IMR-90 (cell line): ENCODE measurements around the gene RIPK3. TPM values are rescaled to one million over a fixed set of nuclear protein-coding genes. Genes with fewer than 3 reads are reported as not detected.
A peak's percentile ranks its signal among the peaks of the same experiment; 100 is the strongest.

Experiments
- ATAC-seq: fragments of 200-7000 bp; cut with Tn5 transposase; 2 replicates; pipeline ENCODE4 v1.9.1; 2020; ENCODE audit warnings: low read depth, mild to moderate bottlenecking, moderate library complexity
- BruUV-seq: library from RNA; stranded (reverse); fragments of 400-500 nt; replicated peaks from 2 replicates; lab custom pipeline; 2021; lab: Mats Ljungman, UMichigan
- CTCF ChIA-PET: fragments of 300-600 bp; formaldehyde crosslinking; extraction: SDS; loops from one replicate; lab custom pipeline; 2021; ENCODE audit warnings: antibody characterized with exemption; lab: Yijun Ruan, JAX
- POLR2A ChIA-PET: fragments of 300-600 bp; sonication (Branson Sonifier 250); formaldehyde crosslinking; loops from one replicate; lab custom pipeline; 2022; ENCODE audit warnings: antibody characterized with exemption; ENCODE audit not compliant: unreplicated experiment; lab: Charles Lee
- DNase-seq: peaks from one replicate; pipeline ENCODE4 v3.0.0; 2013
- H2AFZ ChIP-seq: replicated peaks from 2 replicates; pipeline ENCODE3; 2013; ENCODE audit warnings: low read length, mild to moderate bottlenecking; ENCODE audit not compliant: poor library complexity
- H2AK5ac ChIP-seq: 2 replicates; pipeline ENCODE4 v1.6.1; 2013; ENCODE audit warnings: low read depth, low read length, inconsistent platforms
- H2AK9ac ChIP-seq: replicated peaks from 2 replicates; pipeline ENCODE3; 2013; ENCODE audit warnings: mild to moderate bottlenecking, low read depth, low read length, moderate library complexity; ENCODE audit not compliant: poor library complexity
- H2BK120ac ChIP-seq: 2 replicates; pipeline ENCODE4 v1.6.1; 2013; ENCODE audit warnings: low read depth, low read length, inconsistent platforms
- H2BK15ac ChIP-seq: 3 replicates; pipeline ENCODE4 v1.6.1; 2013; ENCODE audit warnings: low read depth, low read length, inconsistent platforms
- H2BK20ac ChIP-seq: 2 replicates; pipeline ENCODE4 v1.6.1; 2013; ENCODE audit warnings: low read depth, mild to moderate bottlenecking, inconsistent platforms, low read length, moderate library complexity
- H2BK5ac ChIP-seq: 2 replicates; pipeline ENCODE4 v1.6.1; 2013; ENCODE audit warnings: mild to moderate bottlenecking, low read depth, low read length, inconsistent platforms; ENCODE audit not compliant: poor library complexity, severe bottlenecking
- H3K14ac ChIP-seq: replicated peaks from 2 replicates; pipeline ENCODE4 v1.6.1; 2013; ENCODE audit warnings: low read depth, low read length, inconsistent platforms
- H3K18ac ChIP-seq: 2 replicates; pipeline ENCODE4 v1.6.1; 2013; ENCODE audit warnings: low read depth, low read length, control low read depth
- H3K23ac ChIP-seq: 2 replicates; pipeline ENCODE4 v1.6.1; 2013; ENCODE audit warnings: low read depth, low read length, inconsistent platforms
- H3K27ac ChIP-seq: 2 replicates; pipeline ENCODE4 v1.5.1; 2013; ENCODE audit warnings: mild to moderate bottlenecking, control low read depth, low read length; ENCODE audit not compliant: insufficient read depth
- H3K27me3 ChIP-seq: 2 replicates; pipeline ENCODE4 v1.6.1; 2013; ENCODE audit warnings: low read length; ENCODE audit not compliant: control insufficient read depth, insufficient read depth
- H3K36me3 ChIP-seq: 2 replicates; pipeline ENCODE4 v1.6.1; 2013; ENCODE audit warnings: low read length, mixed read lengths; ENCODE audit not compliant: control insufficient read depth, insufficient read depth
- H3K4ac ChIP-seq: 2 replicates; pipeline ENCODE4 v1.6.1; 2013; ENCODE audit warnings: low read depth, low read length, inconsistent platforms
- H3K4me1 ChIP-seq: 2 replicates; pipeline ENCODE4 v1.6.1; 2013; ENCODE audit warnings: low read length, mixed read lengths; ENCODE audit not compliant: control insufficient read depth, insufficient read depth
- H3K4me2 ChIP-seq: 2 replicates; pipeline ENCODE4 v1.6.1; 2013; ENCODE audit warnings: low read depth, mild to moderate bottlenecking, control low read depth, low read length, moderate library complexity
- H3K4me3 ChIP-seq: 2 replicates; pipeline ENCODE4 v1.5.1; 2013; ENCODE audit warnings: low read depth, mild to moderate bottlenecking, control low read depth, low read length, moderate library complexity; ENCODE audit not compliant: insufficient read depth
- H3K56ac ChIP-seq: 2 replicates; pipeline ENCODE4 v1.6.1; 2013; ENCODE audit warnings: low read length, inconsistent platforms; ENCODE audit not compliant: insufficient read depth; ENCODE audit errors: extremely low read depth
- H3K79me1 ChIP-seq, 2 experiments: 2 replicates each; pipeline ENCODE4 v1.6.1; 2013; ENCODE audit warnings: low read length in 2 of 2, inconsistent platforms in 1 of 2, low read depth in 1 of 2
- H3K9ac ChIP-seq: 2 replicates; pipeline ENCODE4 v1.6.1; 2013; ENCODE audit warnings: low read depth, low read length, control low read depth
- H3K9me1 ChIP-seq: 2 replicates; pipeline ENCODE4 v1.6.1; 2013; ENCODE audit warnings: low read length, inconsistent platforms; ENCODE audit not compliant: insufficient read depth
- H3K9me3 ChIP-seq: 2 replicates; pipeline ENCODE4 v1.6.1; 2013; ENCODE audit warnings: low read length; ENCODE audit not compliant: control insufficient read depth, insufficient read depth
- H4K20me1 ChIP-seq: 2 replicates; pipeline ENCODE4 v1.6.1; 2013; ENCODE audit warnings: low read length, inconsistent platforms; ENCODE audit not compliant: insufficient read depth
- H4K5ac ChIP-seq: 2 replicates; pipeline ENCODE4 v1.6.1; 2013; ENCODE audit warnings: mild to moderate bottlenecking, low read depth, low read length, control low read depth
- H4K8ac ChIP-seq, 2 experiments: 2 replicates each; pipeline ENCODE4 v1.6.1; 2013; ENCODE audit warnings: low read depth in 2 of 2, low read length in 2 of 2, control low read depth in 1 of 2, inconsistent platforms in 1 of 2
- H4K91ac ChIP-seq: 2 replicates; pipeline ENCODE4 v1.6.1; 2013; ENCODE audit warnings: low read depth, low read length, inconsistent platforms; ENCODE audit not compliant: insufficient read depth
- BHLHE40 ChIP-seq: fragments of 150-350 bp; IDR thresholded peaks from 2 replicates; pipeline ENCODE4 v1.6.1; 2016; ENCODE audit warnings: mild to moderate bottlenecking, low read depth, low read length
- CEBPB ChIP-seq: IDR thresholded peaks from 2 replicates; pipeline ENCODE4 v1.6.1; 2012; ENCODE audit warnings: low read depth, low read length, improper control_type of control experiment
- FOS ChIP-seq: fragments of 150-350 bp; IDR thresholded peaks from 2 replicates; pipeline ENCODE4 v1.6.1; 2016; ENCODE audit warnings: low read depth, low read length
- MAFK ChIP-seq: IDR thresholded peaks from 2 replicates; pipeline ENCODE4 v1.6.1; 2012; ENCODE audit warnings: low read depth, low read length, improper control_type of control experiment
- MAZ ChIP-seq: IDR thresholded peaks from 2 replicates; pipeline ENCODE4 v1.6.1; 2012; ENCODE audit warnings: low read depth, mild to moderate bottlenecking, low read length, improper control_type of control experiment, moderate library complexity, borderline replicate concordance
- MXI1 ChIP-seq: IDR thresholded peaks from 2 replicates; pipeline ENCODE4 v1.6.1; 2012; ENCODE audit warnings: low read depth, mild to moderate bottlenecking, low read length, moderate library complexity, borderline replicate concordance
- NFE2L2 ChIP-seq: fragments of 150-350 bp; IDR thresholded peaks from 2 replicates; pipeline ENCODE4 v1.6.1; 2016; ENCODE audit warnings: low read depth, mild to moderate bottlenecking, low read length
- POLR2A ChIP-seq: IDR thresholded peaks from 2 replicates; pipeline ENCODE4 v1.6.1; 2012; ENCODE audit warnings: mild to moderate bottlenecking, low read depth, low read length
- RAD21 ChIP-seq: IDR thresholded peaks from 2 replicates; pipeline ENCODE4 v1.6.1; 2012; ENCODE audit warnings: low read length, improper control_type of control experiment
- RCOR1 ChIP-seq: IDR thresholded peaks from 2 replicates; pipeline ENCODE4 v1.6.1; 2012; ENCODE audit warnings: mild to moderate bottlenecking, low read length, improper control_type of control experiment; ENCODE audit not compliant: insufficient replicate concordance
- RFX5 ChIP-seq: IDR thresholded peaks from 2 replicates; pipeline ENCODE4 v1.8.0; 2012; ENCODE audit warnings: low read depth, mild to moderate bottlenecking, low read length, moderate library complexity
- SMC3 ChIP-seq: fragments of 150-350 bp; IDR thresholded peaks from 2 replicates; pipeline ENCODE4 v1.6.1; 2016; ENCODE audit warnings: low read depth, mild to moderate bottlenecking, antibody characterized with exemption, low read length, moderate library complexity
- WGBS, 2 experiments: methylation state at CpG; one replicate each; pipeline versions ENCODE4 v1.1.5 to v1.1.7; 2013; ENCODE audit warnings: missing lambda C conversion rate in 2 of 2; ENCODE audit not compliant: insufficient read length in 1 of 2; ENCODE audit errors: extremely low coverage in 2 of 2; 5-methylcytosine and 5-hydroxymethylcytosine counted together
- dilution Hi-C: fragments of 300-500 bp; cut with HindIII; formaldehyde crosslinking; loops from one replicate; pipeline ENCODE4 v1.14.3; 2018; ENCODE audit warnings: low sequenced_read_pairs; ENCODE audit not compliant: unreplicated experiment
- in situ Hi-C: fragments of 300-500 bp; cut with MboI; formaldehyde crosslinking; loops from 3 replicates; pipeline ENCODE4 v1.14.3; 2019; ENCODE audit warnings: low sequenced_read_pairs, inconsistent platforms, mixed read lengths
- intact Hi-C: fragments of 100-400 bp; cut with micrococcal nuclease; formaldehyde crosslinking; loops from 2 replicates; pipeline ENCODE4 v1.10.0; 2022
- polyA plus RNA-seq, 3 experiments: library from polyadenylated mRNA; depleted of rRNA; stranded (reverse); fragments of >200 nt; gene quantifications; 2 replicates each; pipeline ENCODE4 v1.2.3, GENCODE V29; 2012; ENCODE audit warnings: low replicate concordance in 1 of 3
- total RNA-seq: library from RNA; depleted of rRNA; stranded (reverse); fragments of >200 nt; gene quantifications from 2 replicates; pipeline ENCODE4 v1.2.3, GENCODE V29; 2012
- TF ChIP-seq, protein P1 (sequence below): fragments of 150-350 bp; IDR thresholded peaks from 2 replicates; pipeline ENCODE4 v1.6.1; 2016; ENCODE audit warnings: low read depth, mild to moderate bottlenecking, low read length, moderate library complexity, borderline replicate concordance
- TF ChIP-seq, protein P2 (sequence below): fragments of 150-350 bp; IDR thresholded peaks from 2 replicates; pipeline ENCODE4 v1.6.1; 2017; ENCODE audit warnings: mild to moderate bottlenecking, antibody characterized with exemption, low read length, low read depth
- TF ChIP-seq, protein P3 (sequence below): conservative IDR thresholded peaks from 2 replicates; pipeline ENCODE4 v1.5.1; 2012; ENCODE audit warnings: mild to moderate bottlenecking, low read depth, low read length, improper control_type of control experiment

RIPK3 gene
- total and polyA plus RNA-seq, 2 of the 4 experiments (the other 2 are of a cell fraction), result 0.09 TPM; not detected in 1

DNA sequence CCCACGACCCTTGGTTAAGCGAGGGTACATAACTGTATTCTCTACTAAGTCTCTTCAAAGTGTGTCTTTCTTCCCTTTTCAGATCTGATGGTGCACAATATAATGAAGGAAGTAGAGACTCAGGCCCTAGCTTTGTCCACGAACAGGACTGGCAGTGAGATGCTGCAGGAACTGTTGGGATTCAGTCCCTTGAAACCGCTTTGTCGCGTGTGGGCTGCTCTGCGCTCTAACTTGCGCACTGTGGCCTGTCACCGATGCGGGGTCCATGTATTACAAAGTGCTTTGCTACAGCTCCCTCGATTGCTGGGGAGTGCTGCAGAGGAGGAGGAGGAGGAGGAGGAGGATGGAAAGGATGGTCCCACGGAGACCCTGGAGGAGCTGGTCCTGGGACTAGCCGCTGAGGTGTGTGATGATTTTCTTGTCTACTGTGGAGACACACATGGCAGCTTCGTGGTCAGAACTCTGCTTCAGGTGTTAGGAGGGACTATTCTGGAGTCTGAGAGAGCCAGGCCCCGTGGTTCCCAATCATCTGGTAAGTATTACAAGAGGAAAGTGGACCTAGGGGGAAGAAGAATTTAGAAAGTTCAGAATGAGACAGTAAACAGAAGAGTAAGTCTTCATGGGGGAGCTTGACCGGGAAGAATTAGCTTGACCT lies 39.3 kb downstream of the RIPK3 start:
- Histone ChIP-seq H3K4ac (0 out of 2 replicates have a peak overlapping the region, but pooled peaks have one; percentile 40), H2BK5ac (no peak overlapping the region), H3K4me1 (peaks cover 9% of the 10 kb centered on the region), H3K4me3 (peak overlapping the region; percentile 63), H2BK20ac (no peak overlapping the region), H3K9ac (peak overlapping the region; percentile 86), H3K79me1 (peaks cover 24 to 56% of the 10 kb centered on the region in 2 experiments), H3K36me3 (peaks cover 38% of the 10 kb centered on the region), H4K5ac (no peak overlapping the region), H2AFZ (peak overlapping the region; percentile 98), H3K27ac (peak overlapping the region; percentile 36), H3K23ac (peak overlapping the region; percentile 89; the same call in 1 of the 2 replicates), H3K14ac (peak overlapping the region; percentile 66), H2AK9ac (peak overlapping the region; percentile 90), H3K56ac (peak overlapping the region; percentile 63), H4K20me1 (no peaks in the 10 kb centered on the region), H3K27me3 (no peaks in the 10 kb centered on the region), H3K9me1 (no peaks in the 10 kb centered on the region), H2BK120ac (no peak overlapping the region), H4K8ac (peak overlapping the region; percentile 73 to 91; a peak in 3 of 4 replicates), H3K9me3 (no peaks in the 10 kb centered on the region), H3K18ac (no peak overlapping the region), H4K91ac (no peak overlapping the region), H3K4me2 (peak overlapping the region; percentile 94), H2BK15ac (no peak overlapping the region), H2AK5ac (peak overlapping the region; percentile 20; the same call in 1 of the 2 replicates)
- DNase-seq (no peak), ATAC-seq (no peak)
- dilution Hi-C loops (no loop called here), intact Hi-C loops (no loop called here), in situ Hi-C loops (no loop called here)
- POLR2A ChIA-PET, result no interaction called here
- no TSS peak for BruUV-seq
- WGBS, 2 experiments, result 75% methylated on average over 4 of the region's 16 CpGs; no CpG with 5 or more reads in 1 of the 2 experiments
- CTCF ChIA-PET, result interaction anchor here (0.9 to 2.0 kb wide), 3 partner anchors 8 to 131 kb away, joined by 3 to 7 read pairs (median 6); partner anchors contain the start of gene CIDEB
- TF ChIP-seq FOS, result no peak
- TF ChIP-seq, protein P1, sequence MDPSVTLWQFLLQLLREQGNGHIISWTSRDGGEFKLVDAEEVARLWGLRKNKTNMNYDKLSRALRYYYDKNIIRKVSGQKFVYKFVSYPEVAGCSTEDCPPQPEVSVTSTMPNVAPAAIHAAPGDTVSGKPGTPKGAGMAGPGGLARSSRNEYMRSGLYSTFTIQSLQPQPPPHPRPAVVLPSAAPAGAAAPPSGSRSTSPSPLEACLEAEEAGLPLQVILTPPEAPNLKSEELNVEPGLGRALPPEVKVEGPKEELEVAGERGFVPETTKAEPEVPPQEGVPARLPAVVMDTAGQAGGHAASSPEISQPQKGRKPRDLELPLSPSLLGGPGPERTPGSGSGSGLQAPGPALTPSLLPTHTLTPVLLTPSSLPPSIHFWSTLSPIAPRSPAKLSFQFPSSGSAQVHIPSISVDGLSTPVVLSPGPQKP, result no peak
- TF ChIP-seq SMC3, result no peak
- TF ChIP-seq NFE2L2, result no peak
- no peak for TF ChIP-seq MXI1
- TF ChIP-seq, protein P2, sequence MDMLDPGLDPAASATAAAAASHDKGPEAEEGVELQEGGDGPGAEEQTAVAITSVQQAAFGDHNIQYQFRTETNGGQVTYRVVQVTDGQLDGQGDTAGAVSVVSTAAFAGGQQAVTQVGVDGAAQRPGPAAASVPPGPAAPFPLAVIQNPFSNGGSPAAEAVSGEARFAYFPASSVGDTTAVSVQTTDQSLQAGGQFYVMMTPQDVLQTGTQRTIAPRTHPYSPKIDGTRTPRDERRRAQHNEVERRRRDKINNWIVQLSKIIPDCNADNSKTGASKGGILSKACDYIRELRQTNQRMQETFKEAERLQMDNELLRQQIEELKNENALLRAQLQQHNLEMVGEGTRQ, result no peak
- no peak for TF ChIP-seq RCOR1
- no peak for TF ChIP-seq RFX5
- TF ChIP-seq POLR2A, result no peak
- no peak for TF ChIP-seq MAFK
- TF ChIP-seq RAD21, result no peak
- TF ChIP-seq, protein P3, sequence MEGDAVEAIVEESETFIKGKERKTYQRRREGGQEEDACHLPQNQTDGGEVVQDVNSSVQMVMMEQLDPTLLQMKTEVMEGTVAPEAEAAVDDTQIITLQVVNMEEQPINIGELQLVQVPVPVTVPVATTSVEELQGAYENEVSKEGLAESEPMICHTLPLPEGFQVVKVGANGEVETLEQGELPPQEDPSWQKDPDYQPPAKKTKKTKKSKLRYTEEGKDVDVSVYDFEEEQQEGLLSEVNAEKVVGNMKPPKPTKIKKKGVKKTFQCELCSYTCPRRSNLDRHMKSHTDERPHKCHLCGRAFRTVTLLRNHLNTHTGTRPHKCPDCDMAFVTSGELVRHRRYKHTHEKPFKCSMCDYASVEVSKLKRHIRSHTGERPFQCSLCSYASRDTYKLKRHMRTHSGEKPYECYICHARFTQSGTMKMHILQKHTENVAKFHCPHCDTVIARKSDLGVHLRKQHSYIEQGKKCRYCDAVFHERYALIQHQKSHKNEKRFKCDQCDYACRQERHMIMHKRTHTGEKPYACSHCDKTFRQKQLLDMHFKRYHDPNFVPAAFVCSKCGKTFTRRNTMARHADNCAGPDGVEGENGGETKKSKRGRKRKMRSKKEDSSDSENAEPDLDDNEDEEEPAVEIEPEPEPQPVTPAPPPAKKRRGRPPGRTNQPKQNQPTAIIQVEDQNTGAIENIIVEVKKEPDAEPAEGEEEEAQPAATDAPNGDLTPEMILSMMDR, result no peak
- no peak for TF ChIP-seq BHLHE40
- no peak for TF ChIP-seq MAZ
- TF ChIP-seq CEBPB, result no peak
